OCI-LY1 (cell line): ENCODE results near the gene FGR.

Experiments used
- CTCF ChIP-seq: fragments of 200-600 bp; sonication (generic), shearing (Covaris generic); IDR thresholded peaks from 2 replicates; pipeline ENCODE4 v1.5.1; 2017; ENCODE audit warnings: mild to moderate bottlenecking, antibody characterized with exemption, low read length, moderate library complexity, mixed read lengths
- EZH2 ChIP-seq: fragments of 200-600 bp; sonication (generic), shearing (Covaris generic); IDR thresholded peaks from 2 replicates; pipeline ENCODE4 v1.8.0; 2017; ENCODE audit warnings: borderline replicate concordance, mixed run types, mild to moderate bottlenecking, antibody characterized with exemption, low read length, moderate library complexity, mixed read lengths

GRCh38 chr1:27606708-27607238 is 28.2 kb downstream of the FGR start:
- TF ChIP-seq CTCF (no peak), EZH2 (no peak)
